Measurements from ENCODE around the gene AK2. TPM values are rescaled to one million over a fixed set of nuclear protein-coding genes. Genes with fewer than 3 reads are reported as not detected.

The AK2 gene
- total and polyA plus RNA-seq, 2 donors (not counting 3 experiments of a cell fraction or from before 2014, with no cell fraction given): 107 to 134 TPM

- Histone ChIP-seq H3K27me3 (ENCODE audit: control insufficient read depth in 2 of 2, insufficient read depth in 2 of 2, low read length in 2 of 2) (no peaks in the 10 kb centered on the region), H3K79me2 (ENCODE audit: control insufficient read depth, insufficient read depth, low read length) (no peaks in the 10 kb centered on the region), H3K27ac (ENCODE audit: insufficient read depth, low read depth, low read length) (peak overlapping the region; percentile 87), H3K4me3 (replicated peaks in 1 of 3; ENCODE audit: insufficient read depth in 1 of 3, low read depth in 1 of 3, low read length in 3 of 3) (no peak overlapping the region), H4K20me1 (replicated peaks; ENCODE audit: control insufficient read depth, extremely low read depth, insufficient read depth, low read length) (no peaks in the 10 kb centered on the region), H3K9me1 (replicated peaks; ENCODE audit: control insufficient read depth, extremely low read depth, insufficient read depth, low read length) (no peaks in the 10 kb centered on the region), H3K9ac (replicated peaks; ENCODE audit: extremely low read depth, insufficient read depth, low read length) (no peak overlapping the region), H2AFZ (ENCODE audit: low read depth, low read length) (peak overlapping the region; percentile 55), H3K4me2 (ENCODE audit: insufficient read depth, low read length) (peak overlapping the region; percentile 83), H3K4me1 (ENCODE audit: control insufficient read depth, extremely low read depth, insufficient read depth, low read length) (peaks cover 27% of the 10 kb centered on the region), H3K9me3 (replicated peaks; ENCODE audit: control insufficient read depth, insufficient read depth, low read length) (no peaks in the 10 kb centered on the region), H3K36me3 (ENCODE audit: control insufficient read depth in 2 of 2, extremely low read depth in 1 of 2, insufficient read depth in 2 of 2, low read length in 2 of 2) (no peaks in the 10 kb centered on the region)
- TF ChIP-seq JUN (IDR thresholded peaks at IDR 0.05; ENCODE audit: borderline replicate concordance, insufficient read depth, insufficient read length, low read depth) (no peak), GATA2 (IDR thresholded peaks at IDR 0.05; ENCODE audit: insufficient read depth, insufficient read length, low read depth, low read length) (no peak), POLR2AphosphoS5 (IDR thresholded peaks at IDR 0.05; ENCODE audit: insufficient read depth, low read depth, low read length) (no peak), MAX (IDR thresholded peaks at IDR 0.05; ENCODE audit: insufficient read depth, insufficient read length) (no peak), CTCF (IDR thresholded peaks at IDR 0.05; ENCODE audit: extremely low read depth in 1 of 2, insufficient read depth in 1 of 2, low read depth in 1 of 2, low read length in 2 of 2) (no peak), FOS (IDR thresholded peaks at IDR 0.05; ENCODE audit: borderline replicate concordance, insufficient read depth, low read length) (no peak), EZH2 (IDR thresholded peaks at IDR 0.05; ENCODE audit: borderline replicate concordance, low read depth, low read length, severe bottlenecking) (no peak), MYC (IDR thresholded peaks at IDR 0.05; ENCODE audit: low read depth, low read length) (no peak), POLR2A (IDR thresholded peaks at IDR 0.05; ENCODE audit: low read depth, low read length) (no peak)
- FAIRE-seq (no peak), DNase-seq (ENCODE audit: low read depth, low spot score) (peak; percentile 40)
- ChIA-PET POLR2A (no interaction called here), CTCF (interaction anchor here (0.6 to 1.9 kb wide), 6 partner anchors 9 to 55 kb away, joined by 3 to 8 read pairs (median 4); no protein-coding TSS in a partner anchor)
- dilution Hi-C loops (cut with MboI; ENCODE audit: extremely low pct_ligation_motif_present, low sequenced_read_pairs): no loop called here
- BruUV-seq (replicated peaks): TSS peak; percentile 60
- intact Hi-C loops (cut with micrococcal nuclease): loop anchor here (1.0 kb wide), 4 partner anchors 7 to 17 kb away; no protein-coding TSS in a partner anchor
These were observed 48.0 kb downstream of the AK2 start for GRCh38 chr1:32988665-32989064.
